ENCODE results near the gene RNU6-9. TPM values are rescaled to one million over a fixed set of nuclear protein-coding genes. Genes with fewer than 3 reads are reported as not detected.

RNU6-9 gene
- total RNA-seq, 1 experiment from 2014 or later, result not detected

DNA sequence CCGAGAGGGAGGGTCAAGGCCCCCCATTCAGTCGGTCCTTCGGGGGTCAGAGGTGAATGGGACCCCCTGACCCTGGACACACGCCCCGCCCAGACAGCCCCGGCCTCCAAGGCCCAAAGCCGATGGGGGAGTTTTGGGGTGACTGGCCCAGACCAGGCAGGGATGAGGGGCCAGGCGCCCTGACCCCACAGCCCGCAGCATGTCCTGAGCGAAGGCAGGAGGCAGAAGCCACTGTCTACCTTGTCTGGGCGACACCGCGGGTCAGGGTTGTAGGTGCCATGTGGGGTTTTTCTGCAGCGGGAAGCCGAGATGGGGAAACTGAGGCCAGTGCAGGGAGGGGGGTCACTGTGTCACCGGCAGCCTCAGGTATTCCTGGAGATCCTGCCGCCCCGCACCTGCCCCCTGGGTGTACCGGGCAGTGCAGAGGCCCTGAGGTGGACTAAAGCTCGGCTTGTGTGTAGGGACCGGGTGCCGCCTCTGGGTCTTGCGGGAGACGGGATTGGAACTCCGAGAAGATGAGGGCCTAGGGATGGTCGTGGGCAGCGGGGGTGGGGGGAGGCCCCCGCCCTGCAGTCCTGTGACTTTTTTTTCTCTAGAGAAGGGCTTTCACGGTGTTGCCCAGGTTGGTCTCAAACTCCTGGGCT lies 41.0 kb downstream of the RNU6-9 start (continued):
- TF ChIP-seq, protein P1, sequence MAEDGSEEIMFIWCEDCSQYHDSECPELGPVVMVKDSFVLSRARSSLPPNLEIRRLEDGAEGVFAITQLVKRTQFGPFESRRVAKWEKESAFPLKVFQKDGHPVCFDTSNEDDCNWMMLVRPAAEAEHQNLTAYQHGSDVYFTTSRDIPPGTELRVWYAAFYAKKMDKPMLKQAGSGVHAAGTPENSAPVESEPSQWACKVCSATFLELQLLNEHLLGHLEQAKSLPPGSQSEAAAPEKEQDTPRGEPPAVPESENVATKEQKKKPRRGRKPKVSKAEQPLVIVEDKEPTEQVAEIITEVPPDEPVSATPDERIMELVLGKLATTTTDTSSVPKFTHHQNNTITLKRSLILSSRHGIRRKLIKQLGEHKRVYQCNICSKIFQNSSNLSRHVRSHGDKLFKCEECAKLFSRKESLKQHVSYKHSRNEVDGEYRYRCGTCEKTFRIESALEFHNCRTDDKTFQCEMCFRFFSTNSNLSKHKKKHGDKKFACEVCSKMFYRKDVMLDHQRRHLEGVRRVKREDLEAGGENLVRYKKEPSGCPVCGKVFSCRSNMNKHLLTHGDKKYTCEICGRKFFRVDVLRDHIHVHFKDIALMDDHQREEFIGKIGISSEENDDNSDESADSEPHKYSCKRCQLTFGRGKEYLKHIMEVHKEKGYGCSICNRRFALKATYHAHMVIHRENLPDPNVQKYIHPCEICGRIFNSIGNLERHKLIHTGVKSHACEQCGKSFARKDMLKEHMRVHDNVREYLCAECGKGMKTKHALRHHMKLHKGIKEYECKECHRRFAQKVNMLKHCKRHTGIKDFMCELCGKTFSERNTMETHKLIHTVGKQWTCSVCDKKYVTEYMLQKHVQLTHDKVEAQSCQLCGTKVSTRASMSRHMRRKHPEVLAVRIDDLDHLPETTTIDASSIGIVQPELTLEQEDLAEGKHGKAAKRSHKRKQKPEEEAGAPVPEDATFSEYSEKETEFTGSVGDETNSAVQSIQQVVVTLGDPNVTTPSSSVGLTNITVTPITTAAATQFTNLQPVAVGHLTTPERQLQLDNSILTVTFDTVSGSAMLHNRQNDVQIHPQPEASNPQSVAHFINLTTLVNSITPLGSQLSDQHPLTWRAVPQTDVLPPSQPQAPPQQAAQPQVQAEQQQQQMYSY (CRISPR knock-in tag; IDR thresholded peaks at IDR 0.05), result no peak
- no peak for TF ChIP-seq ETV6 (CRISPR knock-in tag; IDR thresholded peaks at IDR 0.05)
- no peak for TF ChIP-seq ZNF396 (CRISPR knock-in tag; IDR thresholded peaks at IDR 0.05; ENCODE audit: borderline replicate concordance)
- no peak for TF ChIP-seq ZNF671 (CRISPR knock-in tag; IDR thresholded peaks at IDR 0.05)
- TF ChIP-seq EMX1 (CRISPR knock-in tag; IDR thresholded peaks at IDR 0.05), result no peak
- TF ChIP-seq NR2C2 (CRISPR knock-in tag; IDR thresholded peaks at IDR 0.05), result no peak
- TF ChIP-seq, protein P2, sequence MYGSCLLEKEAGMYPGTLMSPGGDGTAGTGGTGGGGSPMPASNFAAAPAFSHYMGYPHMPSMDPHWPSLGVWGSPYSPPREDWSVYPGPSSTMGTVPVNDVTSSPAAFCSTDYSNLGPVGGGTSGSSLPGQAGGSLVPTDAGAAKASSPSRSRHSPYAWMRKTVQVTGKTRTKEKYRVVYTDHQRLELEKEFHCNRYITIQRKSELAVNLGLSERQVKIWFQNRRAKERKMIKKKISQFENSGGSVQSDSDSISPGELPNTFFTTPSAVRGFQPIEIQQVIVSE (CRISPR knock-in tag; IDR thresholded peaks at IDR 0.05; ENCODE audit: borderline replicate concordance), result no peak
- TF ChIP-seq FOXK1 (CRISPR knock-in tag; IDR thresholded peaks at IDR 0.05), result no peak
- no peak for TF ChIP-seq AFF4 (CRISPR knock-in tag; IDR thresholded peaks at IDR 0.05; ENCODE audit: borderline replicate concordance)
- no peak for TF ChIP-seq ERG (CRISPR knock-in tag; IDR thresholded peaks at IDR 0.05)
- no peak for TF ChIP-seq ZNF317 (CRISPR knock-in tag; IDR thresholded peaks at IDR 0.05; ENCODE audit: borderline replicate concordance, low read depth)
- TF ChIP-seq IRF2 (CRISPR knock-in tag; IDR thresholded peaks at IDR 0.05; ENCODE audit: borderline replicate concordance, low read depth), result no peak

- H3K27me3 Mint-ChIP-seq (ENCODE audit: low read depth), result no peaks in the 10 kb centered on the region
- peaks cover 23% of the 10 kb centered on the region for H3K36me3 Mint-ChIP-seq
- no peak for ATAC-seq
- peaks cover 11% of the 10 kb centered on the region for H3K4me1 Mint-ChIP-seq
- TF ChIP-seq ATF6 (CRISPR knock-in tag; IDR thresholded peaks at IDR 0.05), result no peak
- no peak for TF ChIP-seq OVOL2 (CRISPR knock-in tag; IDR thresholded peaks at IDR 0.05; ENCODE audit: borderline replicate concordance)
- peak; percentile 61 for TF ChIP-seq GABPB1 (CRISPR knock-in tag; IDR thresholded peaks at IDR 0.05)
- TF ChIP-seq FOXP1 (CRISPR knock-in tag; IDR thresholded peaks at IDR 0.05; ENCODE audit: borderline replicate concordance), result no peak
- TF ChIP-seq MLX (CRISPR knock-in tag; IDR thresholded peaks at IDR 0.05), result no peak
- no peak for TF ChIP-seq ZNF232 (CRISPR knock-in tag; IDR thresholded peaks at IDR 0.05)
- TF ChIP-seq ZNF396 (CRISPR knock-in tag; IDR thresholded peaks at IDR 0.05; ENCODE audit: borderline replicate concordance), result no peak
- no peak overlapping the region for H3K4me3 Mint-ChIP-seq
- H3K27ac Mint-ChIP-seq, result no peak overlapping the region
- ChIA-PET CTCF (interaction anchor here (0.7 to 2.3 kb wide), 2 partner anchors 25 to 49 kb away, joined by 3 to 7 read pairs; partner anchors contain the start of gene WDR18), POLR2A (no interaction called here)
- no peak for DNase-seq (ENCODE audit: low spot score)
- no peaks in the 10 kb centered on the region for H3K9me3 Mint-ChIP-seq
Observed at GRCh38 chr19:934865-935479, 41.7 kb downstream of the RNU6-9 start.

Measured in WTC11 (cell line).